ENCODE results near the gene DUSP7. TPM values are rescaled to one million over a fixed set of nuclear protein-coding genes. Genes with fewer than 3 reads are reported as not detected.

The DUSP7 gene
- total and polyA plus RNA-seq, 9 of the 15 experiments (the other 6 are each of a cell fraction or from before 2014, with no cell fraction given), result 0.45 to 15.8 (median 8.2) TPM

DNA sequence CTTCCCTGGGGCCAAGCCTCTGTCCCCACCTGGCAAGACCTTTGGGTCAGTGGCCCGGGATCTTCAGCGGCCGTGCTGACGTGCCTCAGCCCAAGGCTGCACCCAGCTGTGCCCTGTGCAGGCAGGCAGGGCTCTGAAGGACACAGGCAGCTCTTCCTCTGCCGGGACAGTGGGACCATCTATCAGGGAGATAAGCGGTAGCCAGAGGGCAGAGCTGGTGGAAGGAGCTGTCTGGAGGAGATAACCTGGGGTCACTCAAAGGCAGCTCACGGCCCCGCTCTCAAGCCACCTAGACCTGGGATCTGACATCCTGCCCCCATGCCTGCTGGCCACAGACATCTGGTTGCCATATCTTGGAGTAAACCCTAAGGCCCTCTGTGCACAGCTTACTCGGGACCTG lies 27.3 kb downstream of the DUSP7 start:
- no peaks in the 10 kb centered on the region; the same call in 1 of the 2 replicates for H4K20me1 ChIP-seq (replicated peaks; ENCODE audit: control insufficient read depth, insufficient read depth, low read length)
- no peaks in the 10 kb centered on the region; a peak in 1 of 5 replicates for H3K27me3 ChIP-seq (ENCODE audit: control insufficient read depth in 2 of 2, insufficient read depth in 2 of 2, low read length in 2 of 2)
- in situ Hi-C loops (cut with MboI), result no loop called here
- CTCF ChIA-PET (ENCODE audit: low intra/inter-chr PET ratio), result no interaction called here
- peak; percentile 65 for FAIRE-seq
- POLR2A ChIA-PET, result interaction anchor here (0.7 to 0.9 kb wide), 4 partner anchors 15 to 432 kb away, joined by 3 to 6 read pairs (median 4); no protein-coding TSS in a partner anchor
- peak; percentile 56 to 78 (median 66) for DNase-seq (ENCODE audit: extremely low read depth in 1 of 4, low spot score in 3 of 4)
- H3K9me3 ChIP-seq (replicated peaks; ENCODE audit: control insufficient read depth, insufficient read depth, low read depth, low read length), result no peaks in the 10 kb centered on the region
- peak overlapping the region; percentile 52; the same call in 1 of the 2 replicates for H3K4me2 ChIP-seq (ENCODE audit: insufficient read depth, low read length)
- peak; percentile 80 for ATAC-seq
- H2AFZ ChIP-seq (ENCODE audit: low read depth, low read length), result no peak overlapping the region
- H3K79me2 ChIP-seq (ENCODE audit: control insufficient read depth, insufficient read depth, low read length), result no peaks in the 10 kb centered on the region
- peaks cover 14 to 27% of the 10 kb centered on the region in 2 experiments for H3K4me1 ChIP-seq (replicated peaks in 1 of 2; ENCODE audit: control insufficient read depth in 2 of 2, insufficient read depth in 2 of 2, low read length in 2 of 2)
- WGBS (ENCODE audit: insufficient coverage, low coverage, missing lambda C conversion rate), result 6% methylated on average over 9 of the region's 9 CpGs
- no peak overlapping the region for H3K4me3 ChIP-seq
- no TSS peak for BruUV-seq (replicated peaks)
- intact Hi-C loops (cut with micrococcal nuclease), result no loop called here
- H3K9ac ChIP-seq (ENCODE audit: insufficient read depth in 1 of 2, low read depth in 2 of 2, low read length in 2 of 2), result peak overlapping the region in 1 of 2 experiments; percentile 81; a peak in 2 of 4 replicates
- H3K36me3 ChIP-seq (ENCODE audit: control insufficient read depth, insufficient read depth, low read length), result no peaks in the 10 kb centered on the region
- no peaks in the 10 kb centered on the region for H3K9me1 ChIP-seq (ENCODE audit: control insufficient read depth, insufficient read depth, low read length)
- H3K27ac ChIP-seq (ENCODE audit: extremely low read depth, low read depth, low read length), result no peak overlapping the region
- no peak for TF ChIP-seq POLR2A (conservative IDR thresholded peaks at IDR 0.05)
- peak; percentile 60; the same call in 1 of the 2 replicates for TF ChIP-seq DPF2 (IDR thresholded peaks at IDR 0.05)
- TF ChIP-seq, protein P1, sequence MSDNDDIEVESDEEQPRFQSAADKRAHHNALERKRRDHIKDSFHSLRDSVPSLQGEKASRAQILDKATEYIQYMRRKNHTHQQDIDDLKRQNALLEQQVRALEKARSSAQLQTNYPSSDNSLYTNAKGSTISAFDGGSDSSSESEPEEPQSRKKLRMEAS (CRISPR knock-in tag; IDR thresholded peaks at IDR 0.05), result 0 out of 2 replicates have a peak, but pooled peaks have one; percentile 1
- TF ChIP-seq SAFB2 (IDR thresholded peaks at IDR 0.05; ENCODE audit: borderline replicate concordance, low read depth, low read length, severe bottlenecking), result no peak
- TF ChIP-seq, protein P2, sequence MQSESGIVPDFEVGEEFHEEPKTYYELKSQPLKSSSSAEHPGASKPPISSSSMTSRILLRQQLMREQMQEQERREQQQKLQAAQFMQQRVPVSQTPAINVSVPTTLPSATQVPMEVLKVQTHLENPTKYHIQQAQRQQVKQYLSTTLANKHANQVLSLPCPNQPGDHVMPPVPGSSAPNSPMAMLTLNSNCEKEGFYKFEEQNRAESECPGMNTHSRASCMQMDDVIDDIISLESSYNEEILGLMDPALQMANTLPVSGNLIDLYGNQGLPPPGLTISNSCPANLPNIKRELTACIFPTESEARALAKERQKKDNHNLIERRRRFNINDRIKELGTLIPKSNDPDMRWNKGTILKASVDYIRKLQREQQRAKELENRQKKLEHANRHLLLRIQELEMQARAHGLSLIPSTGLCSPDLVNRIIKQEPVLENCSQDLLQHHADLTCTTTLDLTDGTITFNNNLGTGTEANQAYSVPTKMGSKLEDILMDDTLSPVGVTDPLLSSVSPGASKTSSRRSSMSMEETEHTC (IDR thresholded peaks at IDR 0.05), result no peak
- TF ChIP-seq SNRNP70 (optimal IDR thresholded peaks at IDR 0.05; ENCODE audit: low read depth, low read length), result no peak
- no peak for TF ChIP-seq TAF7 (tag; IDR thresholded peaks at IDR 0.05)
- no peak for TF ChIP-seq ARHGAP35 (IDR thresholded peaks at IDR 0.05; ENCODE audit: partially characterized antibody)
- no peak for TF ChIP-seq HNRNPL (IDR thresholded peaks at IDR 0.05; ENCODE audit: low read depth, low read length)
- no peak for TF ChIP-seq ZBTB26 (CRISPR knock-in tag; IDR thresholded peaks at IDR 0.05)
- no peak for TF ChIP-seq SETDB1 (IDR thresholded peaks at IDR 0.05; ENCODE audit: low read length)
- no peak for TF ChIP-seq HMGXB4 (CRISPR knock-in tag; IDR thresholded peaks at IDR 0.05)
- no peak for TF ChIP-seq RUNX1 (IDR thresholded peaks at IDR 0.05; ENCODE audit: low read depth)
- TF ChIP-seq TBL1XR1 (IDR thresholded peaks at IDR 0.05; ENCODE audit: low read length in 2 of 2), result peak in 1 of 2 experiments; percentile 74; a peak in 2 of 4 replicates
- TF ChIP-seq TFAP4 (CRISPR knock-in tag; IDR thresholded peaks at IDR 0.05; ENCODE audit: borderline replicate concordance), result peak; percentile 60; the same call in 1 of the 2 replicates
- TF ChIP-seq NCOA4 (IDR thresholded peaks at IDR 0.05; ENCODE audit: partially characterized antibody), result no peak
- no peak for TF ChIP-seq TAF15 (IDR thresholded peaks at IDR 0.05; ENCODE audit: low read depth, low read length)
- TF ChIP-seq SIX5 (IDR thresholded peaks at IDR 0.05; ENCODE audit: borderline replicate concordance in 1 of 2, insufficient read depth in 1 of 2, low read depth in 1 of 2, low read length in 2 of 2), result no peak
- TF ChIP-seq ZNF76 (CRISPR knock-in tag; IDR thresholded peaks at IDR 0.05; ENCODE audit: borderline replicate concordance), result no peak
